Measurements from ENCODE around the gene TMEM126A. TPM values are rescaled to one million over a fixed set of nuclear protein-coding genes. Genes with fewer than 3 reads are reported as not detected.

The TMEM126A gene
- total RNA-seq, 2 donors from 2014 or later: 26.3 to 26.7 TPM

GRCh38 chr11:85663753-85664614, 16.2 kb downstream of the TMEM126A start:
- H3K4me1 ChIP-seq (ENCODE audit: control insufficient read depth, insufficient read depth, low read length): no peaks in the 10 kb centered on the region
- DNase-seq: peak; percentile 91
- H3K9me3 Mint-ChIP-seq: no peaks in the 10 kb centered on the region
- 0% methylated on average over 39 to 73 of the region's 73 CpGs for WGBS, 2 experiments (ENCODE audit: insufficient coverage in 1 of 2, insufficient read length in 1 of 2)
- peak overlapping the region; percentile 97 for H3K4me3 ChIP-seq (ENCODE audit: low read length)
- H3K36me3 ChIP-seq (ENCODE audit: control insufficient read depth, insufficient read depth, low read length): peaks cover 36% of the 10 kb centered on the region
- no peaks in the 10 kb centered on the region for H3K9me3 ChIP-seq (ENCODE audit: control insufficient read depth, low read length)
- peaks cover 28% of the 10 kb centered on the region for H3K4me1 Mint-ChIP-seq
- no peaks in the 10 kb centered on the region for H3K27me3 Mint-ChIP-seq (ENCODE audit: insufficient read depth)
- TF ChIP-seq CTCF (conservative IDR thresholded peaks at IDR 0.05): peak; percentile 72
- peak overlapping the region; percentile 98 for H3K4me3 Mint-ChIP-seq
- H3K36me3 Mint-ChIP-seq (ENCODE audit: low read depth): peaks cover 40% of the 10 kb centered on the region
- H3K27me3 ChIP-seq (ENCODE audit: control insufficient read depth, insufficient read depth, low read length, poor library complexity, severe bottlenecking): no peaks in the 10 kb centered on the region
- peak overlapping the region; percentile 99 for H3K27ac Mint-ChIP-seq
- H3K9ac ChIP-seq (ENCODE audit: extremely low read depth, low read length, poor library complexity, severe bottlenecking): peak overlapping the region; percentile 95
- peak overlapping the region; percentile 98 for H3K27ac ChIP-seq (ENCODE audit: low read depth, low read length)

GRCh38 chr11:85664615-85665481, 17.1 kb downstream of the TMEM126A start, which contains the start of gene CREBZF:
TSS of gene CREBZF (minus strand) at chr11:85665129. CDS start at chr11:85664875, 254 bp downstream.
- peaks cover 32% of the 10 kb centered on the region for H3K36me3 Mint-ChIP-seq (ENCODE audit: low read depth)
- Histone ChIP-seq H3K4me3 (ENCODE audit: low read length) (peak within 1 kb of the TSS; percentile 97), H3K36me3 (ENCODE audit: control insufficient read depth, insufficient read depth, low read length) (peaks cover 28% of the 10 kb centered on the region), H3K27me3 (ENCODE audit: control insufficient read depth, insufficient read depth, low read length, poor library complexity, severe bottlenecking) (no peaks in the 10 kb centered on the region), H3K27ac (ENCODE audit: low read depth, low read length) (peak within 1 kb of the TSS; percentile 98), H3K4me1 (ENCODE audit: control insufficient read depth, insufficient read depth, low read length) (no peaks in the 10 kb centered on the region), H3K9me3 (ENCODE audit: control insufficient read depth, low read length) (no peaks in the 10 kb centered on the region), H3K9ac (ENCODE audit: extremely low read depth, low read length, poor library complexity, severe bottlenecking) (peak within 1 kb of the TSS; percentile 95)
- peak within 1 kb of the TSS; percentile 98 for H3K4me3 Mint-ChIP-seq
- peak within 1 kb of the TSS; percentile 99 for H3K27ac Mint-ChIP-seq
- peaks cover 21% of the 10 kb centered on the region for H3K4me1 Mint-ChIP-seq
- DNase-seq: peak; percentile 97
- no peaks in the 10 kb centered on the region for H3K27me3 Mint-ChIP-seq (ENCODE audit: insufficient read depth)
- TF ChIP-seq CTCF (conservative IDR thresholded peaks at IDR 0.05): no peak
- WGBS, 2 experiments (ENCODE audit: insufficient coverage in 1 of 2, insufficient read length in 1 of 2): 1 to 4% methylated on average over 18 to 67 of the region's 67 CpGs
- H3K9me3 Mint-ChIP-seq: no peaks in the 10 kb centered on the region

GRCh38 chr11:85665733-85666132, 18.0 kb downstream of the TMEM126A start:
- DNase-seq: no peak
- H3K4me3 ChIP-seq (ENCODE audit: low read length): peak overlapping the region; percentile 97
- no peaks in the 10 kb centered on the region for H3K27me3 ChIP-seq (ENCODE audit: control insufficient read depth, insufficient read depth, low read length, poor library complexity, severe bottlenecking)
- Mint-ChIP-seq H3K9me3 (no peaks in the 10 kb centered on the region), H3K4me3 (peak overlapping the region; percentile 98), H3K27ac (peak overlapping the region; percentile 85), H3K27me3 (ENCODE audit: insufficient read depth) (peaks cover under 1% of the 10 kb centered on the region), H3K4me1 (peaks cover 17% of the 10 kb centered on the region), H3K36me3 (ENCODE audit: low read depth) (peaks cover 25% of the 10 kb centered on the region)
- H3K9ac ChIP-seq (ENCODE audit: extremely low read depth, low read length, poor library complexity, severe bottlenecking): no peak overlapping the region
- H3K27ac ChIP-seq (ENCODE audit: low read depth, low read length): peak overlapping the region; percentile 98
- H3K4me1 ChIP-seq (ENCODE audit: control insufficient read depth, insufficient read depth, low read length): no peaks in the 10 kb centered on the region
- no peak for TF ChIP-seq CTCF (conservative IDR thresholded peaks at IDR 0.05)
- no peaks in the 10 kb centered on the region for H3K9me3 ChIP-seq (ENCODE audit: control insufficient read depth, low read length)
- 80 to 89% methylated on average over 5 of the region's 5 CpGs for WGBS, 2 experiments (ENCODE audit: insufficient coverage in 1 of 2, insufficient read length in 1 of 2)
- H3K36me3 ChIP-seq (ENCODE audit: control insufficient read depth, insufficient read depth, low read length): peaks cover 19% of the 10 kb centered on the region

All from endodermal cell (in vitro differentiated cells).